Skeletal muscle satellite cell (primary cell): Measurements from ENCODE around the gene RBKS.
"Not testable (repeated sequence)": the region's sequence is repeated elsewhere in the genome, so short reads cannot be mapped to it uniquely, and the experiment has no call there.

Experiments
- H3K27me3 ChIP-seq: 2 replicates; pipeline ENCODE4 v1.7.0; 2013; ENCODE audit warnings: low read length; ENCODE audit not compliant: control insufficient read depth, insufficient read depth
- H3K36me3 ChIP-seq: 2 replicates; pipeline ENCODE4 v1.7.0; 2013; ENCODE audit warnings: mild to moderate bottlenecking, control low read depth, low read length; ENCODE audit not compliant: insufficient read depth
- H3K4me1 ChIP-seq: 2 replicates; pipeline ENCODE4 v1.7.0; 2013; ENCODE audit warnings: low read length; ENCODE audit not compliant: control insufficient read depth, insufficient read depth
- H3K4me2 ChIP-seq: 2 replicates; pipeline ENCODE4 v1.7.0; 2013; ENCODE audit warnings: mild to moderate bottlenecking, low read length
- H3K4me3 ChIP-seq: 2 replicates; pipeline ENCODE4 v1.7.0; 2013; ENCODE audit warnings: low read length
- H3K9ac ChIP-seq: 2 replicates; pipeline ENCODE4 v1.7.0; 2013; ENCODE audit warnings: mild to moderate bottlenecking, low read depth, low read length, moderate library complexity
- H3K9me3 ChIP-seq: replicated peaks from 2 replicates; pipeline ENCODE4 v1.7.0; 2013; ENCODE audit warnings: mild to moderate bottlenecking, control low read depth, low read length

Gene RBKS

DNA sequence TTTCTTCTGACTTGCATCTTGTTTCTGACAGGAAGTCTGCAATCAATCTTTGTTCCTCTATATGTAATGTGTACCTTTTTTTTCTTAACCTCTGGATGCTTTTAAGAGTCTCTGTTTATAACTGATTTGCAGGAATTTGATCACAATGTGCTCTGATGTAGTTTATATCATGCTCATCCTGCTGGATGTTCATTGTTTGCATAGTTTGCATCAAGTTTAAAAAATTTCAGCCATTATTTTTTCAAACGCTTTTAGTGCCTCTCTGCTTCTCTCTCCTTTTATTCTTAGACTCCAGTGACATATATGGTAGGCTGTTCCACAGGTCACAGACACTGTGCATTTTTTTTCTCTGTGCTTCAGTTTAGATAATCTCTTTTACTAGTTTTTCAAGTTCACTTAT lies 23.9 kb downstream of the RBKS start:
- no peaks in the 10 kb centered on the region for H3K4me1 ChIP-seq
- H3K27me3 ChIP-seq: no peaks in the 10 kb centered on the region
- no peaks in the 10 kb centered on the region for H3K9me3 ChIP-seq
- no peak overlapping the region for H3K9ac ChIP-seq
- H3K4me2 ChIP-seq: no peak overlapping the region
- H3K36me3 ChIP-seq: no peaks in the 10 kb centered on the region
- H3K4me3 ChIP-seq: no peak overlapping the region

DNA sequence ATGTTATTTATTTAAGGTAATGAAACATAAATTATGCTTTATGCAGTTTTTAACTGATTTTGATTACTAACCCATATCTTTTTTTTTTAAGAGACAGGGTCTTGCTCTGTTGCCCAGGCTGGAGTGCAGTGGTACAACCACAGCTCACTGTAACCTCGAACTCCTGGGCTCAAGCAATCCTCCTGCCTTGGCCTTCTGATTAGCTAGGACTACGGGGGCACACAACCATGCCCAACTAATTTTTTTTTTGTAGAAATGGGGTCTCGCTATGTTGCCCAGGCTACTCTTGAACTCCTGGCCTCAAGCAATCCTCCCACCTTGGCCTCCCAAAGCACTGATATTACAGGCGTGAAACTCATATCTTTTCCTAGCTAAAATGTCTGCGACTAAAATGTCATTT lies 26.2 kb downstream of the RBKS start:
- not testable (repeated sequence) for H3K4me3 ChIP-seq, H3K4me2 ChIP-seq, H3K9me3 ChIP-seq, H3K9ac ChIP-seq, H3K36me3 ChIP-seq, H3K27me3 ChIP-seq
- peaks cover 14% of the 10 kb centered on the region for H3K4me1 ChIP-seq

DNA sequence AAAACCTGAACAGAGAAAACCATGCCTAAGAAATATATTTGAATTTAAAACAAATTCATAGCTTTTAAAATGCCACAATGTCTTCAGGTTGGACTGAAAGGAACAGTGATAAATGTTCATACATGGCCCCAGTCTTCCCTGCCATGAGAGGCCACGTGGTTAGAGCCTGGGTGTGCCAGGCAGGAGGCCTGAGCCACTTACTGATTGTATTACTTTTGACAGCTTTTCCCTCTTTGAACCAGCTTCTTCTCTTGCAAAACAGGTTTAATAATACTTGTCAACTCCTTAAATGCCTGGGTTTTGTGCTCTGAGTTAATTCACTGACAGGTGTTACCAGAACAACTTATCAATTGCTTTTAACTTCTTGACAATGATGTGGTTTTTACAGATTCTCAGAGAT lies 27.0 kb downstream of the RBKS start:
- no peak overlapping the region for H3K9ac ChIP-seq
- H3K36me3 ChIP-seq: no peaks in the 10 kb centered on the region
- no peak overlapping the region for H3K4me3 ChIP-seq
- no peaks in the 10 kb centered on the region for H3K27me3 ChIP-seq
- peaks cover under 1% of the 10 kb centered on the region for H3K9me3 ChIP-seq
- H3K4me2 ChIP-seq: no peak overlapping the region
- peaks cover 14% of the 10 kb centered on the region for H3K4me1 ChIP-seq

DNA sequence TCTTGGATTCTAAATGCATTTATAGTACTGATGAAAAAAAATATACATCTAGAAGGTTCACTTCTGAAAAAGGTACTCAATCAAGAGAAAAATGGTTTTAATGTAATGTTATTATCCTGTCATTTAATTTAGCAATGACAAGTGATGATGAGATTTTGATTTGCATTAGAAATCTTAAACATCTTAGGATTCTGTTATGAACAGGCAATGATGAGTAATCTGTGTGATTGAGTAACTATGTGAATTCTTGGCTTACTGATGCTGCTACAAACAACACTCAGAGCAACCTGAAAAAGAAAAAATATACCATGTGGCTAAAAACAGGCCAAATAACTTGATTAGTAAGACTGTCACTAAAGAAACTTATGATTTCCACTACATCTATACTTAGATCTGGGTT lies 30.1 kb downstream of the RBKS start:
- H3K4me1 ChIP-seq: peaks cover 29% of the 10 kb centered on the region
- peaks cover 6% of the 10 kb centered on the region for H3K9me3 ChIP-seq
- H3K27me3 ChIP-seq: no peaks in the 10 kb centered on the region
- H3K9ac ChIP-seq: peak overlapping the region; percentile 14
- H3K4me2 ChIP-seq: no peak overlapping the region
- H3K36me3 ChIP-seq: no peaks in the 10 kb centered on the region
- H3K4me3 ChIP-seq: no peak overlapping the region

DNA sequence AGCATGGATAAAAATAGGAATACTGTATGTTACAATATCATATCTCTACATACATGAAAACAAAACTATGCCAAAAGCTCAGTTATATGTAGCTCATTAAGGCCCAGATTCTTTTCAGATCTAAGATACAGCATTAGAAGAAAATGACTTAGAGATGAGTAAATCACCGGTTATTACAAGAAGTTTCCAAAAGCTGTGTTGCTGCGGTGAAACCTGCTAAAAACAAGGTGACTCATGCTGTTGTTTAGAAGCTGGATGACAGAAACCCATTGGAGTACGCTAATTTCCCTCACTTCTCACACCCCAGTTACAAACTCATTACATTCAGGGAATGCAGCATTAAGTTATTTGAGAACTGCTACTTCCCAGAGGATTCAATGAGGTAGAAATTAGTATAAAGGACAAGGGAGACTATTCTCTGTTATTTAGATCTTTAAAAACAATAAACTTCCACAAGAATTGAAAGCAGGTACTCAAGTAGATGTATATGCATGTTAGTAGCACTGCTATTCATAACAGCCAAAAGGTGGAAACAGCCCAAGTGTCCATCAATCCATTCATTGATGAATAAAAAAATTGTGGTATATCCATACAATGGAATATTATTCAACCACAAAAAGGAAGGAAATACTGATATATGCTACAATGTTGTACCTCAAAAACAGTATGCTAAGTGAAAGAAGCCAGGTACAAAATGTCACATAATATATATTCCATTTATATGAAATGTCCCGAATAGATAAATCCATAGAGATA lies 32.6 kb downstream of the RBKS start:
- Histone ChIP-seq H3K9me3 (peaks cover 6% of the 10 kb centered on the region), H3K27me3 (no peaks in the 10 kb centered on the region), H3K4me1 (peaks cover 31% of the 10 kb centered on the region), H3K4me3 (no peak overlapping the region), H3K9ac (no peak overlapping the region), H3K36me3 (no peaks in the 10 kb centered on the region), H3K4me2 (no peak overlapping the region)

DNA sequence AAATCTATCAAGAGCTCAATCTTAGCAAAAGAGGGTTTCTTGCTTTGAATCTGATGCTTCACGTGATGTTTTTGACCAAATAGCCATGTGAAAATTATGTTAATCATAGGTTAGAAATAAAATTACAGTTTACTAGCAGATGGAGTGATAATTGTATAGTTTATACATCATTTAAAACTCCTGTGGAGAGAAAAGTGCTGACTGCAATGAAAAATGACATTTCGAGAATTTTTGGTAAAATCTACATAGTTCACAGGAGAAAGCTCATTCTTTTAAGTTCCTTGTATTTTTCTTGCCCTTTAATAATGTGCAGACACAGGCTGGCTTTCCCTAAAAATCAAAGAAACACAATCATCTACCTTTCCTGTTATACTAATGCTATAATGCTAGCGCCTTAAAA lies 33.2 kb downstream of the RBKS start:
- no peaks in the 10 kb centered on the region for H3K36me3 ChIP-seq
- H3K9me3 ChIP-seq: peaks cover 6% of the 10 kb centered on the region
- no peak overlapping the region for H3K9ac ChIP-seq
- H3K4me1 ChIP-seq: peaks cover 31% of the 10 kb centered on the region
- H3K4me3 ChIP-seq: no peak overlapping the region
- no peaks in the 10 kb centered on the region for H3K27me3 ChIP-seq
- no peak overlapping the region for H3K4me2 ChIP-seq

DNA sequence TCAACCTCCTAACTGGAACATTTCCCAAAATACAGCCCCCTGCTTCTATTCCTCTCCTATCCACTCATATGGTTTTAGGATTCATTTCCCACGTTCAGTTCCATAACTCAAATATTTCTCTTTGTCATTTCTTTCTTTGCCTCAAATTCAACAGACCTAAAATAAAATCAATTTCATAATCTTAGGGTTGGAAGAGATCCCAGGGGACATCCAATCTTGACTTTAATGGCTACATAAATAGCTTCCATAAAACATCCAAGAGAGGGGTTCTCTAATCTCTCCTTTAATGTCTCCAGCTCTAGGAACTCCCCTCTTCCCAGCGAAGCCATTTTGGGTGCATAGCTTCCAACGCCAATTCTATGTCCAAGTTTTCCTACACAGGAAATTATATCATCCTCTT lies 33.8 kb downstream of the RBKS start:
- Histone ChIP-seq H3K36me3 (no peaks in the 10 kb centered on the region), H3K9ac (no peak overlapping the region), H3K27me3 (no peaks in the 10 kb centered on the region), H3K4me1 (peaks cover 31% of the 10 kb centered on the region), H3K4me3 (no peak overlapping the region), H3K9me3 (peaks cover 6% of the 10 kb centered on the region), H3K4me2 (no peak overlapping the region)

DNA sequence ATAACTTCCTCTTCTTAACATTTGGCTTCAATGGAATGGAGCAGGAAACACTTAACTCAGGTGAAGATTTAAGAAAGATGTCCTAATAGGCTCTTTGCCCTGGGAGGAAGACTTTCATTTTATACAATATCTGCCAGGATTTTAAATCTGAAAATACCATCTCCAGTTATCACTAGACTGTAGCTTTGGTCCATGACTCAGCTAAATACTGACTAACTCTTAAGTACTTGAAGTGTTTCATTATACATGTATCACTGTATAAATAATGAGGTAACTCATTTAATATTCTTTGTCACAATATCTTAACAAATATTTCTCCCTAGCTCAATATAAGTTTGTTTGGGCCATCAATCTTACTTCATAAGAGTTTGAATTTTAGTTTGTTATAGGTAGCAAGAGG lies 34.7 kb downstream of the RBKS start:
- no peaks in the 10 kb centered on the region for H3K27me3 ChIP-seq
- peaks cover 6% of the 10 kb centered on the region for H3K9me3 ChIP-seq
- no peak overlapping the region for H3K4me3 ChIP-seq
- H3K9ac ChIP-seq: no peak overlapping the region
- H3K36me3 ChIP-seq: no peaks in the 10 kb centered on the region
- peak overlapping the region; percentile 7 for H3K4me2 ChIP-seq
- peaks cover 27% of the 10 kb centered on the region for H3K4me1 ChIP-seq

DNA sequence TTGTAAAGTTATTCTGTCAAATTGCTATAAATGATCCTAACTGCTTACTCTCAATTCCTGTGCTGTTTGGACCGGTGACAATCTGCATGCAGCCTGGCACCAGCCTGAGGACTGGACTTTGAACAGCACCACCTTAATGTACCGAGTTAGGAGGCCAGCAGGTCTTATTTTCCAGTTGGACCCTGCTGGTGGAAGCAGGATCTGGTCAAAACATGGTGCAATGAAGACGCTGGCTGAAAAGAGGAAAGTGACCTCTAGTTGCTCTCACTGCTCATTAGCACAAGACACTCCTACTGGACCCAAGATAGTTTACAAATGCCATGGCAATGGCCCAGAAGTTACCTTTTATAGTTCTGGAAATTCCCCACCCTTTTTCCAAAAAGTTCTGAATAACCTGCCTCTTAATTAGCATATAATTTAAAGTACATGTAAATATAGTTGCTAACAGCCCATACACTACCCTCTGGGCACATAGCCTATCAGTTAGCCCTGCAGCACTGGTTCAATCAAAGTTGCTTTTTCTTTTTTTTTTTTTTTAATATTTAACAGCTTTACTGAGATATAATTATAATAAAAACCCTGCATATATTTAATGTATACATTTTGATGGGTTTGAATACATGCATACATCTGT lies 35.8 kb downstream of the RBKS start:
- Histone ChIP-seq H3K4me1 (peaks cover 17% of the 10 kb centered on the region), H3K27me3 (no peaks in the 10 kb centered on the region)

DNA sequence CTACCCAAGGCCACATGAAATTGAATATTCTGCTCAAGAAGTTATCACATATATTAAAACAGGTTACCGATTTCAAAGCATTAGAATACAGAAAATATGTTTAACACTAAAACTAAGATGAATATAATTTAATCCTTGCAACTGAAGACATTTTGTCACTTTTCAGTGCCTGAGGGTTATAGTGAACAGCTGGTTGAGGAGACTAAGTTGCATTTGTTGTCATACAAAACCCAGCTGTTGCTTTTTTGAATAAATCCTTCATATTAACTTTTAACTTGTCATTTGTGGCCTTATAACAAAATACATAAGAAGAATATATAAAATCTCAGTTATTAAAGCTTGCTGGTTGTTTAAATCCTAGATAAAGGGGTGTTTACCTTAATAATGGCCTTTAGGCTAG lies 37.5 kb downstream of the RBKS start:
- Histone ChIP-seq H3K36me3 (no peaks in the 10 kb centered on the region), H3K4me1 (peaks cover 17% of the 10 kb centered on the region), H3K27me3 (no peaks in the 10 kb centered on the region), H3K9me3 (peaks cover under 1% of the 10 kb centered on the region), H3K4me2 (no peak overlapping the region), H3K9ac (no peak overlapping the region), H3K4me3 (no peak overlapping the region)

More for the DNA sequence above, 35.8 kb downstream of the RBKS start:
- H3K4me2 ChIP-seq: no peak overlapping the region
- H3K4me3 ChIP-seq: no peak overlapping the region
- H3K9ac ChIP-seq: no peak overlapping the region
- no peaks in the 10 kb centered on the region for H3K36me3 ChIP-seq
- H3K9me3 ChIP-seq: peaks cover 6% of the 10 kb centered on the region

DNA sequence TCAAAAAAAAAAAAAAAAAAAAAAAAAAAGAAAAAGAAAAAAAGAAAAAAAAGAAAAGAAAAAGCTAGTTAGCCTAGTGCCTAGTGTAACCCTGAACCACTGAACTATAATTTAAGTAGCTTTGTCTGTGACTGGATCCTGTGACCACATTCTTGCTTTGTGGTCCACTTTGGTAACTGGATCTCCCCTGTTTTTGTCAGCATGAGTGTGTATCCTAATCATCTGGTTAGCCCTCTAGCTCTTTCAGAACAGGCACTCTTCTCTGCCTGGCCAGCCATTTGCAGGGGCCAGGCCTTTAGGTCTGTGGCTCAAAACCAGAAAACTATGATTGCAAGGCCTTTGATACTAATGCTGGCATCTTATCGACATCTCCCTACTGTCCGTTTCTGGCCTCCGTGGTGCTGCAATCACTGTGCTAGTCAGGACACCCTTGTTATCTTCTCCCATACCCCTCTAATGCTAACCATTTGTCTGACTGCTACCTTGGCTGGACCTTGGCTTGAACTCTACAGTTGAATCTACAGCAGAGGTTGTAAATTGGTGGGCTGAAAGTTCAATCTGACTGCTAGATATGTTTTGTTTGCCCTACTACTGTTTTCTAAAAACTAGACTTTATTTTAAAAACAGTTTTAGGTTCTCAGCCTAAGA lies 40.5 kb downstream of the RBKS start:
- H3K4me1 ChIP-seq: peaks cover 5% of the 10 kb centered on the region
- H3K9ac ChIP-seq: no peak overlapping the region
- H3K4me3 ChIP-seq: no peak overlapping the region
- H3K36me3 ChIP-seq: no peaks in the 10 kb centered on the region
- H3K9me3 ChIP-seq: no peaks in the 10 kb centered on the region
- no peaks in the 10 kb centered on the region for H3K27me3 ChIP-seq
- H3K4me2 ChIP-seq: no peak overlapping the region
